Globus pallidus (tissue), 1 donor: ENCODE data around the gene TLCD4.

Experiments used
- DNase-seq: peaks from one replicate; pipeline ENCODE4 v3.0.0-alpha.2; 2015; ENCODE audit warnings: low spot score

The TLCD4 gene

DNA sequence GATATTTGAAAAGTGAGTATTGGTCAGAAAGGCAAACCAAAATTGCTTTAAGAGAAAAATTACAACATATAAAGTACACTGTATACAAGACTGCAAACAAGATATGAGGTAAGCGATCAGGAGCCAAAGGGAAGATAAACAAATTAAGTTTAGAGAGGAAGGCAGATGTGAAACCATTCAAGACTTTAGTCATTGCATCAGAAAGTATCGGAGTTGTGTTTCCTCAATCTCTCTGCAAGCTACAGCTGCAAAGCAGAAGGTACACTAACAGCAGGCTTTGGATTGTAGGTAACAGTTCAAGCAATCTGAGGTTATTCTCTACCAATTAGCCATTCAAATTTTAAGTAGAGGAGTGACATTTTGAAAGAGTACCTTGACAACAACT is 21.3 kb upstream of the TLCD4 start:
- no peak for DNase-seq

- no peak for DNase-seq
Measured at GRCh38 chr1:95096218-95096841, 20.8 kb upstream of the TLCD4 start.

- DNase-seq = no peak
Measured at GRCh38 chr1:95097426-95097825, 19.7 kb upstream of the TLCD4 start.

- no peak for DNase-seq
Measured at GRCh38 chr1:95098196-95098595, 19.0 kb upstream of the TLCD4 start.

DNA sequence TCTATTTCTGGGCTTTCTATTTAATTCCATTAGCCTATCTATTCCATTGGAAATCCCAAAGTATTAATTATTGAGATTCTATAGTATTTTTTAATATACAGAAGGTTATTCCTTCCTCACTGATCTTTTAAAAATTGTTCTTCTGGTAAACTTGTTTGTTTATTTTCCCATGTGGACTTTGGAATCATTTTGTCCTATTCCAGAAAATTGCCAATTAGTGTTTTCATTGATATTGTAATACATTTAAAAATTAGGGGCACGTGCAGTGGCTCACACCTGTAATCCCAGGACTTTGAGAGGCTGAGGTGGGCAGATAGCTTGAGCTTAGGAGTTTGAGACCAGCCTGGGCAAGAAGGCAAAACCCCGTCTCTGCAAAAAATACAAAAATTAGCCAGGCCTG is 8.4 kb upstream of the TLCD4 start:
- DNase-seq = no peak

DNA sequence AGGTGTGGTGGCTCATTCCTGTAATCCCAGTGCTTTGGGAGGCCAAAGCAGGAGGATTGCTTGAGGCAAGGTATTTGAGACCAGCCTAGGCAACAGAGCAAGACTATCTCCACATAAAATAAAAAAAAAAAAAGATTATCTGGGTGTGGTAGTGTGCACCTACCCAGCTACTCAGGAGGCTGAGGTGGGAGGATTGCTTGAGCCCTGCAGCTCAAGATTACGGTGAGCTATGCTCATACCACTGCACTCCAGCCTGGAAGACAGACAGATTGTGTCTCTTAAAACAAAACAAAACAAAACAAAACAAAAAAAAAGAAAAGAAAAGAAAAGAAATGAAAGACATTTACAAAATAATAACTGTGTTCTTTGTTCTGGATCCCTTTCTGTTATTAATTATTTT is 6.1 kb upstream of the TLCD4 start:
- DNase-seq = no peak

DNA sequence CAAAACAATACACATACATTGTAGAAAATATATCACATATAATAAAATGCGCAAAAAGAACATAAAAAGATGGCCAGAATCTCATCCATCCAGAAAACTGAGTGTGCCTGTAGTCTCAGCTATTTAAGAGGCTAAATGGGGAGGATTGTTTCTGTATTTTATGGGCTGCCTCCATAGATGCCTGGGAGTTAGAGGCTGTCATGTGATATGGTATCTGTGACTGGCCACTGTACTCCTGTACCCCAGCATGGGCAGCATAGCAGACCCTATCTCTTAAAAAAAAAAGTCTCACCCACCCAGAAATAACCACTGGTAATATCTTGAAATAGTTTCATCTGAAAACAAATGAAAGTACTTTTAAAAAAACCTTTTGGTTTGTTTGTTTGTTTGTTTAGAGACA is 3.5 kb upstream of the TLCD4 start:
- DNase-seq = no peak

GRCh38 chr1:95115708-95116137 is 1.4 kb upstream of the TLCD4 start:
- DNase-seq = no peak

DNA sequence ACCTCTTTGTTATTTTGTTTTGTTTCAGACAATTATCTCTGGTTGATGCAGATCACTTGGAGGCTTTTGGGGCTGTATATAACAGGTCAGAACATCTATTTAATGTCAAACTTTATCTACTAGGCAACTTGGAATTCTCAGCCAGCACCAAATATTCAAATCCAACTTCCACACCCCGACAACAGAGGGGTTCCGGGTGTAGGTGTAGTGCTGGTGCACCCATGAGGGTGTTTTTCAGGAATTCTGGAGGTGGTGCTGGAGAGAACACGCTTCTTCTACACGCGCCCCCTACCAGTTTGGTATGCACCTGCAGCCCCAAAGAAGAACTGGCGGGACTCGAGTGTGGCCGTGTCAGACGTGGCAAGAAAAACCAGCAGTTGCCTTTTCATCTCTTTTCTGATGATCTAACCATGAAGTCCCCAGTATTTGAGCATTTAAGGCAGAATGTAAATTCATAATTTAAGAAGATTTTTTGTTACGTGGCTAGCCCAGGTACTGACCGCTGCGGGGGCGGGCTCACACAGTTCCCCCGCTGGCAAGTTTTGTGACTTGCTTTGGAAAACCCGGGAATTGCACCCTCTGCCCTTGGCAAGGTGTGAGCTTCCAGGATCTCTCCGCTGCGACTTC is 462 bp upstream of the TLCD4 start:
- peak; percentile 65 for DNase-seq

GRCh38 chr1:95118067-95118499 is 928 bp downstream of the TLCD4 start:
- DNase-seq = peak; percentile 34

- no peak for DNase-seq
Measured at GRCh38 chr1:95118710-95119109, 1.6 kb downstream of the TLCD4 start.

- DNase-seq = no peak
Measured at GRCh38 chr1:95119273-95119672, 2.1 kb downstream of the TLCD4 start.

- no peak for DNase-seq
Measured at GRCh38 chr1:95122151-95122697, 5.1 kb downstream of the TLCD4 start.

DNA sequence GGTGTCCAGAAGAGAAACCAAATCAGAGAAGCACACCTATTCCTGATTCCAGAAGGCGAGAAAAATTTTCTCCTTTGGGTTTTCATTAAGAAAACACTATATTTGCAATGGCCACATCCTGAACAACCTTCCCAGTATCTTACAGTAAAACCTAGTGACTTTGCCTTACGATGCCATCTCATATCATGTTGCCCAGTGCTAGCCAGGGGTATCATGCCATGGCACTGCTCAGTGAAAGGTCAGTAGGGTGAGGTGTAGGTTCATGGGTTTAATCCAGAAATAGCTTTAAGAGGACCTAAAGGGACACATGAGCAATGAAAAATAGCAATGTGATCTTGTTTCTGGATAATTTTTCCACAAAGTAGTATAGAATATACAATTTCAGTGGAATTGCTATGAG is 7.2 kb downstream of the TLCD4 start:
- no peak for DNase-seq

GRCh38 chr1:95126366-95126765 is 9.2 kb downstream of the TLCD4 start:
- no peak for DNase-seq

DNA sequence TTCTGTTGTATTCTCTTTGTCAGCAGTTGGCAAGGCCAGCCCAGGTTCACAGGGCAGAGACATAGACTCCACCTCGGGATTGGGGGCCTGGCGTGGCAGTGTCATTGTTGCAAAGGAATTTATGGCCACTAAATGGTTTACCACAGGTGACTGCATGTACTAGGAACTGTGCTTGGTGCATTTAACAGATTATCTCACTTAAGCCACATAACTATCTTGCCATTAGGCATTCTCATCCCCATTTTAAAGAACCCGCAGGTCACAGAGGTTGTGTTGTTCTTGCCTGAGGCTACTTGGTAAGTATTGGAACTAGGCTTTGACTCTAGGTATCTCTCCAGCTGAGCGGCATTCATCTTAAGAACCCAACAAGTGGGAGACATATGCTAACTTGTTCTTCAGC is 9.7 kb downstream of the TLCD4 start:
- no peak for DNase-seq

DNA sequence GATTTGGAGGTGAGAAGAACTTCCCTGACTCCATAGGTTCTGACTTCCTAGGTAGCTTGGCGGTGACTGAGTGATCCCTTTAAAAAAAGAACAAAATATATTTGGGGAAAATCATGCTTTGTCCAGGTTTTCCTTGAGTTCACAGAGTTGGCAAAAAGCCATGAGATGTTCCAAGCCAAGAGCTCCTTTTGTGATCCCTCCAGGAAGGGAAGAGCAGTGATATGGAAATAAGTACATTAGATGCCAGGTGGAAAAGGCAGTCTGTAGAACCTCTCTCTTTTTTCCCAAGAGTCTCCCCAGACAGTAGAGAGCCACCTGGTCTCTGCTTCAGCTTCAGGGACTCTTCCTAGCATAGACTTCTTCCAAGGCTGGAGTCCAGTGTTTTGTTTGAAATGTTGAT is 10.2 kb downstream of the TLCD4 start:
- no peak for DNase-seq

DNA sequence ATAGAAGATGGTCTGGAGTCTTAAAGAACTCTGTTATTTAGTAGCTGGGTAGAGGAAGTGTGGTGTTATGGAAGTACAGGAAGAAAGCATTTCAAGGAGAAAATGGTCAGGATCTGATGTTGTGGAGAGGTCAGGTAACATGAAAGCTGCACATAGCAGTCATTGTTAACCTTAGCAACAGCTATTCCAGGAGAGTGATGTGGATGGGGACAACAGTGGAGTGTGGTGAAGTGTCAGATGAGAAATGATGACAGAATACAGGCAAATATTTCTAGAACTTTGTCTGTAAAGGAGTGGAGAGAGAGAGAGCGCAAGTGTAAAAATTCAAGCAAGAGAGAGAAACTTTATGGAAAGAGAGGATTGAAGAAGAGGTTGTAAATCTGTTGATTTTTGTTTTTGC is 15.6 kb downstream of the TLCD4 start:
- DNase-seq = no peak

DNA sequence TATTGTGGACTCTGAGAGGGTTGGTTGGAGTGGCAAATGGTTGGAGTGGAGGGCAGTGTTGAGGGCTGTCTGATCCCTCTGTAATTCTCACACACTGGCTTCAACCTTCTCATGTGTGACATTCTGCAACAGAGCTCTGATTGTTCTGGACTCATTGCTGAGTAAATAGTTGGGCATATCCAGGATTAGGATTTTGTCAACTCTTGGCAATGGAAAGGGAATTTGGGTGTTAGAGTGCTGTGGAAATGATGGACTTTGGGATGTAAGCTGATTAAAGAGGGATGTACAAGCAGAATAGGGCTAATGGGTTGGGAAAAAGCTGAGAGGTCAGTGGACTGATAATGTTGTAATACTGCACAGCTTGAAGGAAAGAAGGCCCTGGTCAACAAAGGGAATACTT is 16.5 kb downstream of the TLCD4 start:
- DNase-seq = peak; percentile 33

DNA sequence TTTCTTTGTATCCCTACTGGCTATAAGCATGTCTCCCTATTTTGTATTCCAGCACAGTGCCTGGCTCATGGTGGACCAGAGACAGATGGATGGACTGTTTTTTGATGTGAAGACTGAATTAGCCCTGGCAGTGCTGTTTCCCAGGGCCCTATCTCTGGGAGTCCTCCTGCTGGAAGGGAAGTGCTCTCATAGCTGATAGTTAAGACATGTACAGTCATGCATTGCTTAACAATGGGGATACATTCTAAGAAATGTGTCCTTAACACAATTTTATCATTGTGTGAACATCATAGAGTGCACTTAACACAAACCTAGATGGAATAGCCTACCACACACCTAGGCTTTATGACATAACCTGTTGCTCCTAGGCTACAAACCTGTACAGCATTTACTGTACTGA is 21.1 kb downstream of the TLCD4 start:
- no peak for DNase-seq

- no peak for DNase-seq
Measured at GRCh38 chr1:95139039-95139438, 21.9 kb downstream of the TLCD4 start.

DNA sequence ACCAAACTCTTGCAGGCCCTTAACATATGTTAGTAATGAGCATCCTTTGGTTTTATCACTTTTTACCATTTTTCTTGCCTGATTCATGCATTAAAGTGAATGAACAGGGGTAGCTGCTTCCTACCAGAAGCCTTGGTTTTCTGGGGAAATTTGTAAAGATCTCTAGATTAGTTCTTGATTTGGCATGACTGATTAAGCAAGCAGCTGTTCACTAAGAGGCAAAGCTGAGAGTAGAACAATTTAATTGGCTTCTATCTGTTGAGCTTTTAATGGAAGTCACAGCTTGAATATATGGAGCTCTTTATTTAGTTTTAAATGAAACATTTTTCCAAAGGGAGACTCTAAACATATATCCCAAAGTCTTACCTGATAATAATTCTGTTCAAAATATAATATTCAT is 23.6 kb downstream of the TLCD4 start:
- DNase-seq = no peak

GRCh38 chr1:95145493-95145892 is 28.3 kb downstream of the TLCD4 start:
- DNase-seq = no peak

- DNase-seq = no peak
Measured at GRCh38 chr1:95146637-95147036, 29.5 kb downstream of the TLCD4 start.
